Kidney glomerular epithelial cell (primary cell): Measurements from ENCODE around the gene OR56B4.

ENCODE experiments used
- DNase-seq: peaks from one replicate; lab custom pipeline; 2025; lab: John Stamatoyannopoulos, UW

OR56B4 gene

GRCh38 chr11:6152126-6152525, 44.6 kb downstream of the OR56B4 start:
- DNase-seq: no peak

- no peak for DNase-seq
Measured at GRCh38 chr11:6156628-6157359, 49.3 kb downstream of the OR56B4 start.
